ENCODE data around the gene KRTAP12-2.

The KRTAP12-2 gene

DNA sequence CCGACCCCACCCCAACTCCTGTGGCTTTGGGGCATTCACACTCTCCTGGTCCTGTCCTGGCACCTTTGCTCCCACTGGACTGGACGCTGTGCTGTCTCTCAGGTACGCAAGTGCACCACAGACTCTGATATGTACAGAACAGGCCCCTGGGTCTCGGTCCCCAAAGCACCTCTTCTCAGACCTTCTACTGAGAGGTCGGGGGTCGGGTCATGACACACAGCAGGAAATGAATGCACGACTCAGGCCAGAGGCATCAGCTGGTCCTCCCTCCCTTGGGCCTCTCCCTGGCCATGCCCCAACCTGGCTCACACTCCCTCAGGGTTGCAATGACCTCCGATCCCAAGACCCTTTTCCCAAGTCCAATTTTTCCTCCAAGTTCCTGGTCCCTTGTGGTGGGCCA, 28.5 kb upstream of the KRTAP12-2 start:
- Histone ChIP-seq H3K9me3 (ENCODE audit: insufficient read depth, low read length) (no peaks in the 10 kb centered on the region), H3K4me2 (ENCODE audit: low read depth, low read length, poor library complexity, severe bottlenecking) (no peak overlapping the region), H3K27ac (ENCODE audit: low read depth, low read length) (no peak overlapping the region), H2AFZ (ENCODE audit: low read depth, low read length, severe bottlenecking) (no peak overlapping the region), H3K27me3 (ENCODE audit: low read length) (no peaks in the 10 kb centered on the region), H4K20me1 (ENCODE audit: low read depth, low read length) (no peaks in the 10 kb centered on the region), H3K36me3 (ENCODE audit: low read length) (no peaks in the 10 kb centered on the region), H3K9me2 (replicated peaks; ENCODE audit: insufficient read depth, low read length) (no peaks in the 10 kb centered on the region), H3K79me2 (ENCODE audit: insufficient read depth, low read length) (no peaks in the 10 kb centered on the region), H3K4me3 (ENCODE audit: insufficient read depth, low read length, poor library complexity, severe bottlenecking) (no peak overlapping the region), H3F3A (ENCODE audit: insufficient read depth) (no peaks in the 10 kb centered on the region), H3K9ac (ENCODE audit: low read length) (no peak overlapping the region)
- TF ChIP-seq EZH2phosphoT487 (conservative IDR thresholded peaks at IDR 0.05; ENCODE audit: low read length) = no peak
- TF ChIP-seq, protein P1, sequence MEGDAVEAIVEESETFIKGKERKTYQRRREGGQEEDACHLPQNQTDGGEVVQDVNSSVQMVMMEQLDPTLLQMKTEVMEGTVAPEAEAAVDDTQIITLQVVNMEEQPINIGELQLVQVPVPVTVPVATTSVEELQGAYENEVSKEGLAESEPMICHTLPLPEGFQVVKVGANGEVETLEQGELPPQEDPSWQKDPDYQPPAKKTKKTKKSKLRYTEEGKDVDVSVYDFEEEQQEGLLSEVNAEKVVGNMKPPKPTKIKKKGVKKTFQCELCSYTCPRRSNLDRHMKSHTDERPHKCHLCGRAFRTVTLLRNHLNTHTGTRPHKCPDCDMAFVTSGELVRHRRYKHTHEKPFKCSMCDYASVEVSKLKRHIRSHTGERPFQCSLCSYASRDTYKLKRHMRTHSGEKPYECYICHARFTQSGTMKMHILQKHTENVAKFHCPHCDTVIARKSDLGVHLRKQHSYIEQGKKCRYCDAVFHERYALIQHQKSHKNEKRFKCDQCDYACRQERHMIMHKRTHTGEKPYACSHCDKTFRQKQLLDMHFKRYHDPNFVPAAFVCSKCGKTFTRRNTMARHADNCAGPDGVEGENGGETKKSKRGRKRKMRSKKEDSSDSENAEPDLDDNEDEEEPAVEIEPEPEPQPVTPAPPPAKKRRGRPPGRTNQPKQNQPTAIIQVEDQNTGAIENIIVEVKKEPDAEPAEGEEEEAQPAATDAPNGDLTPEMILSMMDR (IDR thresholded peaks at IDR 0.05; ENCODE audit: insufficient read depth, low read length, poor library complexity, severe bottlenecking) = no peak

DNA sequence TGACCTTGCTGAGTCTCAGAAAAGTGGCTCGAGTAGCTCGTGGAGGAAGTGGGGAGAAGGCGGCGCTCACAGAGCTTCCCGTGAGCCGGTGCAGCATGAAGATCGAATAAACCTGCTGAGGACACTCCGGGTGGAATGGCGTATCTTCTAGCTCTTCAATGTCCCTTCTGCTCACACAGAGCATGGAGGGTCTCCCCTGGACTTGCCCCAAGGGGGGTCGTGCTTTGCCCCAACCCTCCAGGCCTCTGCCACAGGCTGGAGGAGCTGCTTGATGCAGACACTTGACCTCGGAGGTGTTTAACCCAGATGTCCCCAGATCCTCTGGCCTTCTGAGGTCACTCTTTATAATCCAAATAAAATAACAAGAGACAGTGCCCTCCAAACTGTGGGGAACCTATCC, 28.0 kb upstream of the KRTAP12-2 start:
- H4K20me1 ChIP-seq (ENCODE audit: low read depth, low read length) = no peaks in the 10 kb centered on the region
- H3K27me3 ChIP-seq (ENCODE audit: low read length) = no peaks in the 10 kb centered on the region
- no peaks in the 10 kb centered on the region for H3K36me3 ChIP-seq (ENCODE audit: low read length)
- no peaks in the 10 kb centered on the region for H3K79me2 ChIP-seq (ENCODE audit: insufficient read depth, low read length)
- no peak overlapping the region for H3K9ac ChIP-seq (ENCODE audit: low read length)
- H3K4me2 ChIP-seq (ENCODE audit: low read depth, low read length, poor library complexity, severe bottlenecking) = no peak overlapping the region
- no peaks in the 10 kb centered on the region for H3K9me3 ChIP-seq (ENCODE audit: insufficient read depth, low read length)
- no peak overlapping the region for H3K4me3 ChIP-seq (ENCODE audit: insufficient read depth, low read length, poor library complexity, severe bottlenecking)
- H3K27ac ChIP-seq (ENCODE audit: low read depth, low read length) = no peak overlapping the region
- H3F3A ChIP-seq (ENCODE audit: insufficient read depth) = no peaks in the 10 kb centered on the region
- TF ChIP-seq, protein P1 (IDR thresholded peaks at IDR 0.05; ENCODE audit: insufficient read depth, low read length, poor library complexity, severe bottlenecking) = no peak
- TF ChIP-seq EZH2phosphoT487 (conservative IDR thresholded peaks at IDR 0.05; ENCODE audit: low read length) = no peak
- H3K9me2 ChIP-seq (replicated peaks; ENCODE audit: insufficient read depth, low read length) = no peaks in the 10 kb centered on the region
- no peak overlapping the region for H2AFZ ChIP-seq (ENCODE audit: low read depth, low read length, severe bottlenecking)

DNA sequence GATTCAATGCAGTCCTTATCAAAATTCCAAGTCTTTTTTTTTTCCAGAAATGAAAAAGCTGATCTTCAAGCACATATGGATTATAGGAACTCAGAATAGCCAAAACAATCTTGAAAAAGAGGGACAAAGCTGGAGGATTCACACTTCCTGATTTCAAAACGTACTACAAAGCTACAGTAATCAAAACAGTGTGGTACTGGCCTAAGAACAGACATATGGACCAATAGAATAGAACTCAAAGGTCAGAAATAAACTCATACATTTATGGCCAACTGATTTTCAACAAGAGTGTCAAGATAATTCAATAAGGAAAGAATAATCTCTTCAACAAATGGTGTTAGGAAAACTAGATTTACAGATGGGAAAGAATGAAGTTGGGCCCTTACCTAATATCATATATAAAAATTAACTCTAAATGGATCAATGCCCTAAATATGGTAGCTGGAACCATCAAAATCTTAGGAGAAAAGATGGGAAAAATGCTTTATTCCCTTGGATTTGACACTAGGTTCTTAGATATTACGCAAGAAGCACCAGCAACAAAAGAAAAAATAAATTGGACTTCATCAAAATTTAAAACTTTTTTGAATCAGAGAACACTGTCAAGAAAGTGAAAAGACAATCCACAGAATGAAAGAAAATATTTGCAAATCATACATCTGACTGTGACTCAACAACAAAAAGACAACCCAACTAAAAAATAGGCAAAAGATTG, 26.2 kb upstream of the KRTAP12-2 start:
- Histone ChIP-seq H3K4me3 (ENCODE audit: insufficient read depth, low read length, poor library complexity, severe bottlenecking) (no peak overlapping the region), H3F3A (ENCODE audit: insufficient read depth) (no peaks in the 10 kb centered on the region), H3K27ac (ENCODE audit: low read depth, low read length) (no peak overlapping the region), H2AFZ (ENCODE audit: low read depth, low read length, severe bottlenecking) (no peak overlapping the region), H3K27me3 (ENCODE audit: low read length) (no peaks in the 10 kb centered on the region), H3K9me3 (ENCODE audit: insufficient read depth, low read length) (no peaks in the 10 kb centered on the region), H3K4me2 (ENCODE audit: low read depth, low read length, poor library complexity, severe bottlenecking) (no peak overlapping the region), H4K20me1 (ENCODE audit: low read depth, low read length) (no peaks in the 10 kb centered on the region), H3K9me2 (replicated peaks; ENCODE audit: insufficient read depth, low read length) (no peaks in the 10 kb centered on the region), H3K79me2 (ENCODE audit: insufficient read depth, low read length) (no peaks in the 10 kb centered on the region), H3K9ac (ENCODE audit: low read length) (no peak overlapping the region), H3K36me3 (ENCODE audit: low read length) (no peaks in the 10 kb centered on the region)
- TF ChIP-seq, protein P1 (IDR thresholded peaks at IDR 0.05; ENCODE audit: insufficient read depth, low read length, poor library complexity, severe bottlenecking) = no peak
- no peak for TF ChIP-seq EZH2phosphoT487 (conservative IDR thresholded peaks at IDR 0.05; ENCODE audit: low read length)

Measured in SU-DHL-6 (cell line).